GM12873 (cell line): ENCODE measurements around the gene B3GAT3.

Experiments used
- TF ChIP-seq, protein P1 (sequence below): IDR thresholded peaks from 2 replicates; pipeline ENCODE4 v1.5.1; 2012; ENCODE audit warnings: low read depth, mild to moderate bottlenecking, moderate library complexity, low read length, control low read depth; ENCODE audit not compliant: insufficient read depth; ENCODE audit errors: missing control alignments

B3GAT3 gene

GRCh38 chr11:62604460-62605120, 17.2 kb downstream of the B3GAT3 start:
- TF ChIP-seq, protein P1, sequence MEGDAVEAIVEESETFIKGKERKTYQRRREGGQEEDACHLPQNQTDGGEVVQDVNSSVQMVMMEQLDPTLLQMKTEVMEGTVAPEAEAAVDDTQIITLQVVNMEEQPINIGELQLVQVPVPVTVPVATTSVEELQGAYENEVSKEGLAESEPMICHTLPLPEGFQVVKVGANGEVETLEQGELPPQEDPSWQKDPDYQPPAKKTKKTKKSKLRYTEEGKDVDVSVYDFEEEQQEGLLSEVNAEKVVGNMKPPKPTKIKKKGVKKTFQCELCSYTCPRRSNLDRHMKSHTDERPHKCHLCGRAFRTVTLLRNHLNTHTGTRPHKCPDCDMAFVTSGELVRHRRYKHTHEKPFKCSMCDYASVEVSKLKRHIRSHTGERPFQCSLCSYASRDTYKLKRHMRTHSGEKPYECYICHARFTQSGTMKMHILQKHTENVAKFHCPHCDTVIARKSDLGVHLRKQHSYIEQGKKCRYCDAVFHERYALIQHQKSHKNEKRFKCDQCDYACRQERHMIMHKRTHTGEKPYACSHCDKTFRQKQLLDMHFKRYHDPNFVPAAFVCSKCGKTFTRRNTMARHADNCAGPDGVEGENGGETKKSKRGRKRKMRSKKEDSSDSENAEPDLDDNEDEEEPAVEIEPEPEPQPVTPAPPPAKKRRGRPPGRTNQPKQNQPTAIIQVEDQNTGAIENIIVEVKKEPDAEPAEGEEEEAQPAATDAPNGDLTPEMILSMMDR: no peak

- TF ChIP-seq, protein P1: no peak
Measured at GRCh38 chr11:62603776-62604299, 17.9 kb downstream of the B3GAT3 start.

DNA sequence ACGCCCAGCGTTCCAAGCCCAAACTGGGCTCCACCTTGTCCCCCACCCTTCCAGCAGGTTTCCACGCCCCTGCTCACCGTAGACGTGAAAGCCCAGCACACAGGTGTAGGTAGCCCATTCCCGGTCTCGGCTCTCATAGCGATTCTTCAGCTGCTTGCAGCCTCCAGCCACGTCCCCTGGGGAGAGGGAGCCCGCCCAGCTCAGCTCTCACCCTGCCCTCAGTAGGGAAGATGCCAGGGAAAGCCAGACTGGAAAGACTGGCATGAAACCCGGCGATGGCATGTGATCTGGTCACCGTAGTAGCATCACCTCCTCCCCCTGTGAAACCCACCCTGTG, 18.7 kb downstream of the B3GAT3 start:
- TF ChIP-seq, protein P1: no peak

- TF ChIP-seq, protein P1: no peak
Measured at GRCh38 chr11:62602141-62603071, 19.4 kb downstream of the B3GAT3 start.

DNA sequence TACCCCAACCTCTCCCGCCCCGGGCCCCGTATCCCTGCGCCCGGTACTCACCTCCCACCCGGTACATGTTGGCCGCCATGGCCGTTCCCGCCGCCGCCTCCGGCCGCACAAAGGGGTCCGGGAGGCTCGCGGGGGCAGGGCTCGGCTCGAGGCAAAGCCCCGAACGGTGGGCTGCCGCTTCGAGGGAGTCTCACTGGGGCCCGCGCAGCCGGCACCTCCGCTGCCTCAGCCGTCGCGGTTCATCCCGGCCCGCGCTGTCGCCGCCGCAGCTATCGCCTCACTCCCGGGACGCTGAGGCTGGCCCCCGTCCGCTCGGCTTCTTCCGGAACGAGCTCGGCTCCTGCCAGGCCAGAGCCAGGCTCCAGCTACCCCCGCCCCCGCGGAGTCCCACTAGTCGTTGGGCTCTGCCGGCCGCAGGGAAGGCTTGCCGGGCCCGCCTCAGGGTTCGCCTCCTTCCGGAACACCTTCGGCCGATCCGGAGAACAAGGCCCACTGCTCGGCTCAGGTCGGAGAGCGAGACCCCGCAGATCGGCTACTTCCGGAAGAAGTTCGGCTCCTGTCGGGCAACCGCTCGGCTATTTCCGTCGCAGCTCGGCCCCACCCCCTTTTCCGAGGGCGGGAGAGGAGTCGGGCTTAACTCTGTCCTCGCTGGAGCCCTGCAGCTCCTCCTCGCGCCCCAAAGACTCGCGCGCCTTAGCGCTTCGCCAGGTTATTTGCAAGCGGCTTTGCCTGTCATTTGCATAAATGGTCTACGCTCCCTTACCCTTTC, 20.2 kb downstream of the B3GAT3 start, which contains the start of gene MTA2:
Gene MTA2 (minus strand): TSS at position 494 of the 769 bp plus-strand sequence. CDS start 415 bp downstream, at position 79.
- TF ChIP-seq, protein P1: no peak

DNA sequence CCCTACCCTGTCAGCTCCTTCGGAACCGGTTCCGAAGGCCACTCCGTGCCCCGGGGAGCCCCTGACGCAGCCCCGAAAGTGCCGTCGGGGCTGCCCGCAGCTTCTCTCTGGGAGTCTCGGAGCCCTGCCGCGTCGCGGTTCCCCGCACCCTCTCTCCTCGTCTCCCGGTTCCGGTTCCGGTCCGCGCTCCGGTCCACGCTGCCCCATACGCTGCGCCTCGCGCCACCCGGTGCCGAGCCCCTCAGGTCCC, 20.7 kb downstream of the B3GAT3 start:
- TF ChIP-seq, protein P1: no peak
